Thyroid gland (tissue), 4 donors: ENCODE results near the gene KIAA1614. TPM values are rescaled to one million over a fixed set of nuclear protein-coding genes. Genes with fewer than 3 reads are reported as not detected.

Source experiments
- DNase-seq, 2 donors: peaks; one replicate each; pipeline ENCODE4 v3.0.0-alpha.2; 2019
- H3K27ac ChIP-seq, 3 donors: fragments of 200-600 bp; sonication (generic); 1 replicate in 2 of 3; 2 replicates in 1 of 3; pipeline ENCODE4 v1.5.1; 2016 to 2019; ENCODE audit warnings: mild to moderate bottlenecking in 1 of 3, moderate library complexity in 1 of 3
- H3K27me3 ChIP-seq: fragments of 200-600 bp; sonication (generic); one replicate; pipeline ENCODE4 v1.5.1; 2019
- H3K36me3 ChIP-seq, 2 donors: fragments of 200-600 bp; sonication (generic); one replicate each; pipeline ENCODE4 v1.5.1; 2016 to 2019
- H3K4me1 ChIP-seq, 2 donors: fragments of 200-600 bp; sonication (generic); one replicate each; pipeline ENCODE4 v1.5.1; 2017 to 2019
- H3K4me3 ChIP-seq, 3 donors: fragments of 200-600 bp; sonication (generic); replicated peaks in 1 of 3; 1 replicate in 2 of 3; 2 replicates in 1 of 3; pipeline ENCODE4 v1.5.1; 2016; ENCODE audit warnings: mild to moderate bottlenecking in 1 of 3
- H3K9me3 ChIP-seq: fragments of 200-600 bp; sonication (generic); one replicate; pipeline ENCODE4 v1.5.1; 2017
- POLR2A ChIP-seq, 2 donors: fragments of 450-650 bp; IDR thresholded peaks; one replicate each; pipeline ENCODE4 v1.6.1; 2017; ENCODE audit warnings: antibody characterized with exemption in 2 of 2, mild to moderate bottlenecking in 2 of 2, moderate library complexity in 1 of 2
- WGBS, 2 donors: methylation state at CpG; one replicate each; pipeline ENCODE4 v1.1.5; 2017; 5-methylcytosine and 5-hydroxymethylcytosine counted together
- intact Hi-C: fragments of 100-400 bp; cut with DNase I; formaldehyde crosslinking; loops from one replicate; pipeline ENCODE4 v1.15.1; 2023
- total RNA-seq, 4 donors: library from RNA; depleted of rRNA; stranded (reverse); fragments of >200 nt; gene quantifications; one replicate each; pipeline ENCODE4 v1.2.3, GENCODE V29; 2016
- TF ChIP-seq, protein P1 (sequence below), 6 experiments: fragments of 200-600 bp in 3 of 6; fragments of 450-650 bp in 3 of 6; sonication (generic) in 3 of 6; IDR thresholded peaks; one replicate each; pipeline ENCODE4 v1.5.1; 2016 to 2019; ENCODE audit warnings: antibody characterized with exemption in 6 of 6, mild to moderate bottlenecking in 2 of 6, inconsistent platforms in 1 of 6, moderate library complexity in 1 of 6

The KIAA1614 gene
- total RNA-seq, 4 donors from 2014 or later, result 8.7 to 16.7 (median 12.5) TPM

- no peaks in the 10 kb centered on the region for H3K9me3 ChIP-seq
- WGBS, 2 donors, result 91 to 94% methylated on average over 4 of the region's 4 CpGs
- DNase-seq, result no peak
- intact Hi-C loops, result no loop called here
- TF ChIP-seq, protein P1, sequence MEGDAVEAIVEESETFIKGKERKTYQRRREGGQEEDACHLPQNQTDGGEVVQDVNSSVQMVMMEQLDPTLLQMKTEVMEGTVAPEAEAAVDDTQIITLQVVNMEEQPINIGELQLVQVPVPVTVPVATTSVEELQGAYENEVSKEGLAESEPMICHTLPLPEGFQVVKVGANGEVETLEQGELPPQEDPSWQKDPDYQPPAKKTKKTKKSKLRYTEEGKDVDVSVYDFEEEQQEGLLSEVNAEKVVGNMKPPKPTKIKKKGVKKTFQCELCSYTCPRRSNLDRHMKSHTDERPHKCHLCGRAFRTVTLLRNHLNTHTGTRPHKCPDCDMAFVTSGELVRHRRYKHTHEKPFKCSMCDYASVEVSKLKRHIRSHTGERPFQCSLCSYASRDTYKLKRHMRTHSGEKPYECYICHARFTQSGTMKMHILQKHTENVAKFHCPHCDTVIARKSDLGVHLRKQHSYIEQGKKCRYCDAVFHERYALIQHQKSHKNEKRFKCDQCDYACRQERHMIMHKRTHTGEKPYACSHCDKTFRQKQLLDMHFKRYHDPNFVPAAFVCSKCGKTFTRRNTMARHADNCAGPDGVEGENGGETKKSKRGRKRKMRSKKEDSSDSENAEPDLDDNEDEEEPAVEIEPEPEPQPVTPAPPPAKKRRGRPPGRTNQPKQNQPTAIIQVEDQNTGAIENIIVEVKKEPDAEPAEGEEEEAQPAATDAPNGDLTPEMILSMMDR (IDR thresholded peaks at IDR 0.05), result no peak
- no peak for TF ChIP-seq POLR2A (IDR thresholded peaks at IDR 0.05)
- H3K36me3 ChIP-seq, result peaks cover 0 to 2% of the 10 kb centered on the region in 2 donors
- H3K4me3 ChIP-seq, result no peak overlapping the region
- no peak overlapping the region for H3K27ac ChIP-seq
- H3K27me3 ChIP-seq, result no peaks in the 10 kb centered on the region
- H3K4me1 ChIP-seq, result no peaks in the 10 kb centered on the region
Observed at GRCh38 chr1:180997843-180998504, 85.3 kb downstream of the KIAA1614 start.

Other genes with a start within 250 kb of the KIAA1614 start
- 10 to 100 TPM; 26.9 to 47.7 (median 37.8) TPM for gene STX6, start 110.0 kb downstream of the KIAA1614 start, total RNA-seq
- 10 to 100 TPM; 21.9 to 32.2 (median 25.2) TPM for gene MR1, start 121.1 kb downstream of the KIAA1614 start, total RNA-seq
- 1 to 10 TPM; 7.2 to 7.8 (median 7.6) TPM for gene IER5, start 175.8 kb downstream of the KIAA1614 start, total RNA-seq